Measurements from ENCODE around the gene VPS45. TPM values are rescaled to one million over a fixed set of nuclear protein-coding genes. Genes with fewer than 3 reads are reported as not detected.

The VPS45 gene
- total and polyA plus RNA-seq, 2 experiments from 2014 or later, result 41.7 to 42.0 TPM

- H3K4me1 ChIP-seq (ENCODE audit: insufficient read depth), result peaks cover 21% of the 10 kb centered on the region
- H3K4me2 ChIP-seq (ENCODE audit: unreplicated experiment), result no peak overlapping the region
- WGBS, 2 experiments (ENCODE audit: low coverage in 1 of 2, low lambda C conversion rate in 2 of 2, missing lambda C conversion rate in 2 of 2), result 87 to 89% methylated on average over 5 of the region's 5 CpGs
- no peaks in the 10 kb centered on the region for H3K27me3 ChIP-seq (replicated peaks; ENCODE audit: insufficient read depth)
- H3K4me3 ChIP-seq, result no peak overlapping the region
- no peaks in the 10 kb centered on the region for H3K79me2 ChIP-seq (ENCODE audit: insufficient read depth)
- no peak for DNase-seq
- H3K27ac ChIP-seq, result no peak overlapping the region
- no peak overlapping the region for H2AFZ ChIP-seq
- in situ Hi-C loops (cut with MboI), result no loop called here
- no peak overlapping the region for H3K9ac ChIP-seq
- no peaks in the 10 kb centered on the region for H3K36me3 ChIP-seq (ENCODE audit: low read depth)
- TF ChIP-seq EZH2 (IDR thresholded peaks at IDR 0.05; ENCODE audit: insufficient read depth, poor library complexity, severe bottlenecking) (no peak), EZH2phosphoT487 (IDR thresholded peaks at IDR 0.05; ENCODE audit: insufficient read depth, low read depth) (no peak)
- H4K20me1 ChIP-seq (ENCODE audit: insufficient read depth), result no peaks in the 10 kb centered on the region
- no peaks in the 10 kb centered on the region for H3K9me3 ChIP-seq (ENCODE audit: low read depth)
- no peaks in the 10 kb centered on the region for H3K9me2 ChIP-seq (ENCODE audit: insufficient read depth)
- peaks cover 32% of the 10 kb centered on the region for H3F3A ChIP-seq (ENCODE audit: insufficient read depth)
These were observed 97.2 kb downstream of the VPS45 start for GRCh38 chr1:150164779-150165178.

- Histone ChIP-seq H3K27ac (no peak overlapping the region), H3F3A (ENCODE audit: insufficient read depth) (peaks cover 26% of the 10 kb centered on the region), H3K9me3 (ENCODE audit: low read depth) (no peaks in the 10 kb centered on the region), H3K27me3 (replicated peaks; ENCODE audit: insufficient read depth) (no peaks in the 10 kb centered on the region), H3K9me2 (ENCODE audit: insufficient read depth) (no peaks in the 10 kb centered on the region), H3K4me2 (ENCODE audit: unreplicated experiment) (no peak overlapping the region), H4K20me1 (ENCODE audit: insufficient read depth) (no peaks in the 10 kb centered on the region), H3K79me2 (ENCODE audit: insufficient read depth) (no peaks in the 10 kb centered on the region), H3K4me1 (ENCODE audit: insufficient read depth) (peaks cover 21% of the 10 kb centered on the region), H2AFZ (no peak overlapping the region), H3K36me3 (ENCODE audit: low read depth) (no peaks in the 10 kb centered on the region), H3K4me3 (no peak overlapping the region), H3K9ac (no peak overlapping the region)
- DNase-seq, result peak; percentile 65
- TF ChIP-seq EZH2 (IDR thresholded peaks at IDR 0.05; ENCODE audit: insufficient read depth, poor library complexity, severe bottlenecking) (no peak), EZH2phosphoT487 (IDR thresholded peaks at IDR 0.05; ENCODE audit: insufficient read depth, low read depth) (no peak)
- 70 to 71% methylated on average over 13 to 14 of the region's 14 CpGs for WGBS, 2 experiments (ENCODE audit: low coverage in 1 of 2, low lambda C conversion rate in 2 of 2, missing lambda C conversion rate in 2 of 2)
- in situ Hi-C loops (cut with MboI), result no loop called here
These were observed 98.3 kb downstream of the VPS45 start for GRCh38 chr1:150165622-150166612.

DNA sequence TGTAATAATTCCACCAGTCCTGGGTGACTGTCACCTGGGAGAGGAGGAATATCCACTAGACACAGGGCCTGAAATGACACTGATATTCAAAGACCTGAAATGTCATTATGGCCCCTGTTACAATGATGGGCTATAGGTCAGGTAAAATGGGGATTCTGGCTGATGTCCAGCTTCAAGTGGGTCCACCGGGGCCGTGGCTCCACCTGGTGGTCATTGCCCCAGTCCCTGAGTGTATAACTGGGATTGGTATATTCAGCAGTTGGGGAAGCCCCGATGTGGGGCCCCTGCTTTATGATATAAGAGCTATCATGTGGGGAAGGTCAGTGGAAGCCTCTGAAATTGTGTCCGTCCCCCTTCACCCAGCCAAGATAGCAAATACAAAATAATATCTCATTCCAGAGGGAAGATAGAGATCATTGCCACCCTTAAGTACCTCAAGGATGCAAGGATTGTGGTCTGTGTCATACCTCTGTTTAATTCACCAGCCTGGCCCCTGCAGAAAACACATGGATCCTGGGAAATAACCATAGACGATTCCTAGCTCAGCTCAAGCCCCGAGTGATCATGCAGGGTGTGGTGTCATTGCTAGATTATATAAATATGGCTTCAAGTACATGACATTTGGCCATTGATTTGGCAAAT is 101.5 kb downstream of the VPS45 start:
- no peaks in the 10 kb centered on the region for H3K79me2 ChIP-seq (ENCODE audit: insufficient read depth)
- H3K9me3 ChIP-seq (ENCODE audit: low read depth), result no peaks in the 10 kb centered on the region
- no peak overlapping the region for H3K27ac ChIP-seq
- no peaks in the 10 kb centered on the region for H4K20me1 ChIP-seq (ENCODE audit: insufficient read depth)
- peak; percentile 73 for DNase-seq
- H3K9me2 ChIP-seq (ENCODE audit: insufficient read depth), result no peaks in the 10 kb centered on the region
- H3K4me1 ChIP-seq (ENCODE audit: insufficient read depth), result no peaks in the 10 kb centered on the region
- H3K4me2 ChIP-seq (ENCODE audit: unreplicated experiment), result no peak overlapping the region
- H3F3A ChIP-seq (ENCODE audit: insufficient read depth), result no peaks in the 10 kb centered on the region
- in situ Hi-C loops (cut with MboI), result no loop called here
- no peaks in the 10 kb centered on the region for H3K27me3 ChIP-seq (replicated peaks; ENCODE audit: insufficient read depth)
- H2AFZ ChIP-seq, result no peak overlapping the region
- H3K36me3 ChIP-seq (ENCODE audit: low read depth), result no peaks in the 10 kb centered on the region
- no peak for TF ChIP-seq EZH2phosphoT487 (IDR thresholded peaks at IDR 0.05; ENCODE audit: insufficient read depth, low read depth)
- no peak for TF ChIP-seq EZH2 (IDR thresholded peaks at IDR 0.05; ENCODE audit: insufficient read depth, poor library complexity, severe bottlenecking)
- H3K4me3 ChIP-seq, result no peak overlapping the region
- WGBS, 2 experiments (ENCODE audit: low coverage in 1 of 2, low lambda C conversion rate in 2 of 2, missing lambda C conversion rate in 2 of 2), result 4 to 11% methylated on average over 6 of the region's 6 CpGs
- no peak overlapping the region for H3K9ac ChIP-seq

DNA sequence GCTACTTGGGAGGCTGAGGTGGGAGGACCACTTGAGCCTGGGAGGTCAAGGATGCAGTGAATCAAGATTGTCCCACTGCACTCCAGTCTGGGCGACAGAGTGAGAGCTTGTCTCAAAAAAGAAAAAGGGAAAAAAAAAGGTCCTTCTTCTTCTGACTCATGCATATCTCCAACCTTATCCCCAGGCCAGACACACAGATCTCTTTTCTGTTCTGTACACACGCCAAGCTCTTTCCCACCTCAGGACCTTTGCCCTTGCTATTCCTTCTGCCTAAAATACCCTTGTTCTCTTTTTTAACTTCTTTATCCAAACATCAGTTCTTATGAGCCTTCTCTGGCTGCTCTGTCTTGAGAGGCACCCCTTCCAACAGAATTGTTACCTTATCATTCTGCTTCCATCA is 104.2 kb downstream of the VPS45 start:
- Histone ChIP-seq H3K27ac (no peak overlapping the region), H3K4me2 (ENCODE audit: unreplicated experiment) (no peak overlapping the region), H4K20me1 (ENCODE audit: insufficient read depth) (no peaks in the 10 kb centered on the region), H3K27me3 (replicated peaks; ENCODE audit: insufficient read depth) (no peaks in the 10 kb centered on the region), H3K4me3 (no peak overlapping the region), H2AFZ (no peak overlapping the region), H3K9me3 (ENCODE audit: low read depth) (no peaks in the 10 kb centered on the region), H3K9me2 (ENCODE audit: insufficient read depth) (no peaks in the 10 kb centered on the region), H3K4me1 (ENCODE audit: insufficient read depth) (no peaks in the 10 kb centered on the region), H3K36me3 (ENCODE audit: low read depth) (no peaks in the 10 kb centered on the region), H3K79me2 (ENCODE audit: insufficient read depth) (no peaks in the 10 kb centered on the region), H3F3A (ENCODE audit: insufficient read depth) (no peaks in the 10 kb centered on the region), H3K9ac (no peak overlapping the region)
- in situ Hi-C loops (cut with MboI), result loop anchor here (5.0 to 10.0 kb wide), 2 partner anchors 100 to 207 kb away; no protein-coding TSS in a partner anchor
- WGBS, 2 experiments (ENCODE audit: low coverage in 1 of 2, low lambda C conversion rate in 2 of 2, missing lambda C conversion rate in 2 of 2), result 80% methylated on average over 2 of the region's 2 CpGs
- no peak for DNase-seq
- TF ChIP-seq EZH2phosphoT487 (IDR thresholded peaks at IDR 0.05; ENCODE audit: insufficient read depth, low read depth) (no peak), EZH2 (IDR thresholded peaks at IDR 0.05; ENCODE audit: insufficient read depth, poor library complexity, severe bottlenecking) (no peak)
